Skin epidermis (tissue), 12 donors: ENCODE data around the gene UBN1.
A peak's percentile ranks its signal among the peaks of the same experiment; 100 is the strongest.

Source experiments
- H3K27ac ChIP-seq, 21 experiments: fragments of 200-600 bp; sonication (generic) in 11 of 21; one replicate each; pipeline ENCODE4 v1.5.0; 2020; ENCODE audit warnings: mild to moderate bottlenecking in 3 of 21, inconsistent platforms in 2 of 21, moderate library complexity in 2 of 21
- H3K4me3 ChIP-seq, 7 experiments: fragments of 200-600 bp; sonication (generic) in 2 of 7; one replicate each; pipeline ENCODE4 v1.5.0; 2020; ENCODE audit warnings: inconsistent platforms in 2 of 7, mild to moderate bottlenecking in 2 of 7, moderate library complexity in 1 of 7

The UBN1 gene

DNA sequence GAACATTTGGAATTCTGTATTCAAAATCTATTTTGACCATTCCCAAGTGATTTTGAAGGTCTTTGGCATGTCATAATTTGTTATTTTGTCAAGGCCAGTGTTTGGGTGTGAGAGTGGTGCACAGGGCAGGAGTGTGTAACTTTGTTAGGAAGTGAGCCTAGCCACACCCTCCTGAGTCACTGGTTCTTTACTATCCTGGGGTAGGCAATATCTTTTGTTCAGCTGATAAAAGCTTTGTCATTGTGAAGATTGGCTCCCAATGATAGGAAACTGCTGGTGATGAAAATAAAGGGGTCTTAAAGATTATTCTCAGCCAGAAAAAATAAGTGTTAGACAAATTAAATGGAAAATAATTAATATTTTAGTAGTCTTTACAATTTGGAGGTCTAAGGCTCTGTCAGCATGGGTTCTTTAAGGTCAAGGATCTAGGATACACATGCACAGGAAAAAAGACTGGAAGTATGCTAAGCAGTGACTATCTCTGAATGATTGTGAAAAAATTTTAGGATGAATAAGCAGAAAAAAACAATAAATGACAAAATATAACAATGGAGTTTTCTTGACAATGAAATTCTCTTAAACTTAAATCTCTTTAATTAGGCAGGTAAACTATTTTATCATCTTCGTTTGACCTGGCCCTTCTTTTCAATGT lies 5.1 kb downstream of the UBN1 start:
- Histone ChIP-seq H3K27ac (peak overlapping the region in 6 of 21 experiments; percentile 4 to 45 (median 31)), H3K4me3 (no peak overlapping the region)

GRCh38 chr16:4855371-4855770 lies 8.1 kb downstream of the UBN1 start:
- H3K4me3 ChIP-seq = no peak overlapping the region
- H3K27ac ChIP-seq = no peak overlapping the region

DNA sequence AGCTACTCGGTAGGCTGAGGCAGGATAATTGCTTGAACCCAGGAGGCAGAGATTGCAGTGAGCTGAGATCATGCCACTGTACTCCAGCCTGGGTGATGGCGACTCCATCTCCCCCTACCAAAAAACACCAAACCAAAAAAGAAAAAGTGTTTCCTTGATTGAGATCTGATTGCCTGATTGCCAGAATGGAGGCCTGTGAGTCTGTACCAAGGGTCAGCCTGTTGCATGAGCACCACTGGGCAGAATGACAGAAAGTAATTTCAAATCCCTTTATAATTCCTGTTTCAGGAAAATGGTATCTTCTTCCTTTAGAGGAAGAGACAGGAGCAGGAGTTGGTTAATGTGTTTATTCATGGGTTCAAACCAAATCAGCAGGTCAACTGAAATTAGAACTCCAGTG lies 8.5 kb downstream of the UBN1 start:
- Histone ChIP-seq H3K27ac (no peak overlapping the region), H3K4me3 (no peak overlapping the region)

- no peak overlapping the region for H3K4me3 ChIP-seq
- H3K27ac ChIP-seq = peak overlapping the region in 5 of 21 experiments; percentile 19 to 50 (median 25)
Measured at GRCh38 chr16:4859190-4859899, 12.1 kb downstream of the UBN1 start.

DNA sequence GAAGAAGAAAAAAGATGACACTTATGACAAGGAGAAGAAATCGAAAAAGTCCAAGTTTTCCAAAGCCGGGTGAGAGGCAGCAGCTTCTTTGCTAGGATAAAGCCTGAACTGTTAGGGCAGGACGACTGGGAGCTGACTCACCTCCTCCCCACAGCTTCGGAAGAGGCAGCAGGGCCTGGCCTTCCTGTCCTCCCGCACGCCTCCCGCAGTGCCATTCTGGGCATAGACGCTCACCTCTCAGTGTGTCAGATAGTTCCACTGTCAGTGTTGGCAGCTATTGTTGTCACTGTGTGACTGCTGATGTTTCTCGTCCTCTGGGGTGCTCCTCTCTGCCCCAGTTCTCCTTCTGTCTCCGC lies 12.6 kb downstream of the UBN1 start:
- Histone ChIP-seq H3K4me3 (no peak overlapping the region), H3K27ac (peak overlapping the region in 4 of 21 experiments; percentile 19 to 39 (median 28))

DNA sequence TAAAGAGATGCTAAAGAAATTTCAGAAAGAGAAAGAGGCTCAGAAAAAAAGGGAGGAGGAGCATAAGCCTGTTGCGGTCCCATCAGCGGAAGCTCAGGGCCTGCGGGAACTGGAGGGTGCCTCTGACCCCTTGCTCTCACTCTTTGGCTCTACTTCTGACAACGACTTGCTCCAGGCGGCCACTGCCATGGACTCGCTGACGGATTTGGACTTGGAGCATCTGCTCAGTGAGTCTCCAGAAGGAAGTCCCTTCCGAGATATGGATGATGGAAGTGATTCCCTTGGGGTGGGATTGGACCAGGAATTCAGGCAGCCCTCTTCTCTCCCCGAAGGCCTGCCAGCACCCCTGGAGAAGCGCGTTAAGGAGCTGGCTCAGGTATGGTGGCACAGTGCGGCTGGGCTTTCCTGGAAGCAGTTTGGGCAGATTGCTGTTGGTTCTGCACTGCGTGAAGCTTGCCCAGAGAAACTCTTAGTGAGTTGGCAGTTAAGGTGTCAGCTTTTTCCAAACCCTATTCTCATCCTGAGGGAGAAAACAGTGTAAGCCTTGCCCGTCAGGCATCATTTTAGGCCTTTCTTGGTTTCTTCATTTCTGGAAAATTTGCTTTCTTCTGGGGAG lies 13.6 kb downstream of the UBN1 start:
- peak overlapping the region in 4 of 21 experiments; percentile 10 to 39 (median 26) for H3K27ac ChIP-seq

GRCh38 chr16:4862639-4863038 lies 15.4 kb downstream of the UBN1 start:
- Histone ChIP-seq H3K27ac (no peak overlapping the region), H3K4me3 (no peak overlapping the region)

More for the DNA sequence above, 13.6 kb downstream of the UBN1 start:
- H3K4me3 ChIP-seq = no peak overlapping the region

DNA sequence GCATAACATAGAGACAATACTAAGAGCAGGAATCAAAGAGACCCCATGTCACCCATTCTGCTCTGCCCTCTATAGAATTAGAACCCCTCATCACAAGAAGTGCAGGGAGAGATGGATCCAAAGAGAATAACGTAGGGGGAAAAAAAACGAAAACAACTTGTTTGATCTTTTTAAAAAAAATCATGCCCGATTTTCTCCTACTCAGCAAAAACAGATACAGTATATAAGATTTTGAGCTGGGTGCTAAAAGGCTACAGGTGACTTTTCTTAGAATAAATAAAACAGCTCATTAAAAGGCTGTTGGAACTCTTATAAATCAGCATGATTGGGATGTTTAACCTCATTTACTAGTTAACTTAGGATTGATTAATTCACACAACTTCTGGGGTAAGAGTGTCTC lies 17.4 kb downstream of the UBN1 start:
- no peak overlapping the region for H3K27ac ChIP-seq

GRCh38 chr16:4865231-4865860 lies 18.1 kb downstream of the UBN1 start:
- H3K4me3 ChIP-seq = no peak overlapping the region
- H3K27ac ChIP-seq = no peak overlapping the region

More for the DNA sequence above, 17.4 kb downstream of the UBN1 start:
- no peak overlapping the region for H3K4me3 ChIP-seq

DNA sequence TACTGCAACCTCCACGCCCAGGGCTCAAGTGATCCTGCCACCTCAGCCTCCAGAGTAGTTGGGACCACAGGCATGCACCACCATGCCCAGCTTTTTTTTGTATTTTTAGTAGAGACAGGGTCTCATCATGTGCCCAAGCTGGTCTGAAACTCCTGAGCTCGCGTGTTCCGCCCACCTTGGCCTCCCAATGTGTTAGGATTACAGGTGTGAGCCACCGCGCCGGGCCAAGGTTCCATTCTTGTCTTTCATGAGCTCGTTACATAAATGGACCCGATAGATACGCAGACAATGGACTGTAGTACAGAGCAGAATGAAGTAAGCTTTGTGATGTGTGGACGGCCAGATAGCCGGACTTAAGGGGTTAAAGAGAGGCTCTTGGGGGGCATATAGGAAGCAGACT lies 19.3 kb downstream of the UBN1 start:
- H3K27ac ChIP-seq = no peak overlapping the region
- no peak overlapping the region for H3K4me3 ChIP-seq

GRCh38 chr16:4868026-4868425 lies 20.7 kb downstream of the UBN1 start:
- H3K27ac ChIP-seq = no peak overlapping the region
- no peak overlapping the region for H3K4me3 ChIP-seq

DNA sequence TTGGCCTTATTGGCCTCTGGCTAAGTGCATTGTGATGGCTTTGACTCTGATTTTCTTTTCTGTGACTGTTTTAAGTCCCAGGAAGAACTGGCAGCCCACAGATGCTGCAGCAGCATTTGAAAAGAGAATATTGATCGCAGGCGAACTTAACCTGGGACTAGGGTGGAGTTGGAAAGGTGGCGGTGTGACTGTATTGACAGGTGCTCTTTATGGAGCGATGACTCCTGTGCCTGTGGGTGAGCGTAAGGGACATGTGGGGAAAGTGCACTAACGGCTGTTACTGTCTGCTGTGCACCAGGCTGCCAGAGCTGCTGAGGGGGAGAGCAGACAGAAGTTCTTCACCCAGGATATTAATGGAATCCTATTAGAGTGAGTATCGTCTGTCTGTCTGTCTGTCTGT lies 21.3 kb downstream of the UBN1 start:
- Histone ChIP-seq H3K4me3 (no peak overlapping the region), H3K27ac (peak overlapping the region in 1 of 21 experiments; percentile 8)

DNA sequence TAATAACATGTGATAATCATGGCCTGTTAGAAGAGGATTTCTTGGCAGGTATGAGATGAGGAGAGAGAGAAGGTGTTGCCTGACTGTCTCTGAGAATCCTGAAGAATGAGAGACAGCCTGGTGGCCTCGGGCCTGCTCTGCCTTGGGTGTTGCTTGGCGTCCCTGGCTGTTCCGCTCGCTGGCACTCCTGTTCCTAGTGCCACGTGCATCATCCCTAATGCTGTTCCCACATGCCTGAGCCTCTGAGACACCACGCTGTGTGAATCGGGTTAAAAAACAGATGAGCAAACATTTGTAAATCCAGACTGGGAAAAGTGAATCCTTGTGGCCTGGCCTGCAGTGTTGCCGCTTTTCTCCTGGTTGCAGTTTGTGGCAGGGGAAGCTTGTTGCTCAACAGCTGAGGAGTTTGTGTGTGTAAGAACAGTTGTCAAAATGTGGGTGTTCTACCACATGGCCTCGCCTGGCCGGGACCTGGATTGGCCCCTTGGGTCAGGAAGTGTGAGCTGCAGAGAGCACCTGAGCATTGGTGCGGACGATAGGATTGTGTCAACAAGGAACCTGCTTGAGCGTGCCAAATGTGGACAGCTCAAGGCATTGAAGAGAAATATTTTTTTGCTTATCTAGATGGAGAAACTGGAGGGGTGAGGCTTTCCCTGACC lies 22.0 kb downstream of the UBN1 start:
- H3K27ac ChIP-seq = peak overlapping the region in 1 of 21 experiments; percentile 8

GRCh38 chr16:4870138-4870671 lies 22.9 kb downstream of the UBN1 start:
- no peak overlapping the region for H3K27ac ChIP-seq
- no peak overlapping the region for H3K4me3 ChIP-seq

More for the DNA sequence above, 22.0 kb downstream of the UBN1 start:
- no peak overlapping the region for H3K4me3 ChIP-seq

- H3K27ac ChIP-seq = no peak overlapping the region
- no peak overlapping the region for H3K4me3 ChIP-seq
Measured at GRCh38 chr16:4871071-4871470, 23.8 kb downstream of the UBN1 start.

- Histone ChIP-seq H3K4me3 (no peak overlapping the region), H3K27ac (no peak overlapping the region)
Measured at GRCh38 chr16:4873091-4873490, 25.8 kb downstream of the UBN1 start.

- Histone ChIP-seq H3K4me3 (no peak overlapping the region), H3K27ac (no peak overlapping the region)
Measured at GRCh38 chr16:4874666-4875065, 27.4 kb downstream of the UBN1 start.

DNA sequence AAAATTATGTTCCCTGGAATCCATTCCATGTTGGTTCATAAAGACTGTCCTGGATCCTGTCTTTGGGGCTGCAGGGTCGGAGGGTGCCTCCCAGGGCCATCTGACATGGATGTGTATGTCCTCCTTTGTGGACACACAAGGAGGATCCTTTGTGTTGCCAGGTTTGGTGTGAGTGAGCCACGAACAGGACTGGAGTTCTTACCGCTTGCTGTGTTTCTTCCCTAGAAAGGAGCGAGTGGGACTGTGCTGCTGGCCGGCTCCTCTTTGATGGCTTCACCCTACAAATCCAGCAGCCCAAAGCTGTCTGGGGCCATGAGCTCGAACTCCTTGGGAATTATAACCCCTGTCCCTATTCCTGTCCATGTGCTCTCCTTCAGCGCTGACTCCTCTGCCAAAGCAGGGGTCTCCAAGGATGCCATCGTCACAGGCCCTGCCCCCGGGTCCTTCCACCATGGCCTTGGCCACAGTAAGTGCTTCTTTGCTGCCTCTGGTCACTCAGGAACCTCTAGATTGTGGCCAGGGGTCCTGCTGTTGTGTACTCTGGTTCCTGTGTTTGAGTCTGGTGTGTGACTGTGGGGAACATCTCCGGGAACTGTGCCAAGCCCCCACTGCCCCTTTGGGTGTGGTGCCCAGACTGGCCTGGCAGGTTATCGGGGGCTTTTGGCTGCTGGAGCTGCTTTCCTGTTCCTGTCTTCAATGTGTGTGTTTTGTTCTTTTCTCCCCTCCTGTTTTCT lies 29.5 kb downstream of the UBN1 start:
- peak overlapping the region in 3 of 21 experiments; percentile 7 to 47 (median 31) for H3K27ac ChIP-seq
- H3K4me3 ChIP-seq = no peak overlapping the region

DNA sequence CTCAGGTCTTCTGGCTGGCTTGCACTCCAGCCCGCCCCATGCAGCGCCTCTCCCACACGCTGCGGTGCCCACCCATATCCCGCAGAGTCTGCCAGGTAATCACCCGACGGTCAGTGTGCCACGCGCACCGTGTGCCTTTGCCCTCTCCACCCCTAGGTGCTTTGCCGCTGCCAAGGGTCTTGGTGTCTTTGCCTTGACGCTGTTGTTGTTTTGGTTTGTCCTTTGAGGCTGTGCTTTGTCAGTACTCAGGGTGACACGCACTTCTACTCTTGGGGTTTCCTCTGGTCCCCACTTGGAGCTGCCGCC lies 30.1 kb downstream of the UBN1 start:
- H3K4me3 ChIP-seq = no peak overlapping the region
- H3K27ac ChIP-seq = peak overlapping the region in 3 of 21 experiments; percentile 7 to 47 (median 31)
